ENCODE measurements around the gene GPRC5A.

Gene GPRC5A

DNA sequence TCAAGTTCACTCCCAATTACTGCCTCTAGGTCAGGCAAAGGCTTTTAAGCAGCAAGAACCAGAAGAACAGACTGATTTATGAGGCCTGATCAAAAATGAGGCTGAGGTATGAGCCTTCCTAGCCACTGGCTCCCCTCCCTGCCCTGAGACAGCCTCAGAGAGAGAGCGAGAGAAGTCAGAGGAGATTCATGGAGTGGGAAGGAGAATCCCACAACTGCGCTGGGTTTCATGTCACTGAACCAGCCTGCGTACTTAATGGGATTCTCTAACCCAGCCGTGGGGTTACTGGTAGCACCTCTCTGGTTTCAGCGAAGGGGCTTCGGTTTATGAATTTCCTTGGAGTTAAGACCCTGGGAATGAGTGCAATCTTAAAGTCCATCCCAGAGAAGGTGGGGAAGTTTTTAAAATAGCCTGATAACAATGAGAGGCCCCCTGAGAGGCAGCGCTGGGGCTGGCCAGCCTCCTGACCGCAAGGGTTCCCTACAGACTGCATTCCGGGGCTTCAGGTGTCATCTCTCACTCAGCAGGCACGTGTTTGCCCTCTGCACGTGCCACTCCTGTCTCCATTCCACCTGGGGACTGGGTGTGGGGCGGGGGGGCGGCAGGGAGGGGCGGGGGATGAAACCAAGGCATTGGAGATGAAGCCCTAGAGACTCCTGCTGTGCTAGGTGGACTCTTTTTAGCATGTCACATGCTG lies 6.1 kb upstream of the GPRC5A start:
- DNase-seq (ENCODE audit: low spot score): no peak

DNA sequence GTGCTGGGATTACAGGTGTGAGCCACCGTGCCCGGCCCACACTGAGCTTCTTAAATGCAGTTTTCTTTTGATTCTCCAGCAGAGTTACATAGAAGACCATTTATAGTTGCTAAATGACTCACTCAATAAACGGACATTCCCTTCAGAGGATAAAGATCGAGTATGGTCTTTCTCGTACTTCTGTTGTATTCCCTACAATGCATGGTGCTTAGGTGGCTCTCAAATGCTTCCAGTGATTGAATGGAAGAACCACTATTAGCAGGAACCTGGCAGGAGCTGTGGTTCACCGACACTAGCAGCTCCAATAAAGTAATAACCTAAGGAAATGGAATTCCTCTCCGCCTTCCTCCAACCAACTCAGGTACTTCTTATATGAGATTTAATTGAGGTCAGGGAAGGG lies 3.9 kb upstream of the GPRC5A start:
- no peak for DNase-seq (ENCODE audit: low spot score)

DNA sequence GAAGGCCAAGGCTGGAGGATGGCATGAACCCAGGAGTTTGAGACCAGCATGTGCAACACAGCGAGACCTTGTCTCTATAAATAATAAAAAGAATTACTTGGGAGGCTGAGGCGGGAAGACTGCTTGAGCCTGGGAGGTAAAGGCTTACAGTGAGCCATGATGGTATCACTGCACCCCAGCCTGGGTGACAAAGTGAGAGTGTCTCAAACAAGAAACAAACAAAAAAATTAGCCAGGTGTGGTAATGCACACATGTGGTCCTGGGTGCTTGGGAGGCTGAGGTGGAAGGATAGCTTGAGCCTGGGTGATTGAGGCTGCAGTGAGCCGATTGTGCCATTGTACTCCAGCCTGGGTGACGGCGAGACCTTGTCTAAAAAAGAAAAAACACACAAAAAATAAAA lies 1.7 kb upstream of the GPRC5A start:
- no peak for DNase-seq (ENCODE audit: low spot score)

DNA sequence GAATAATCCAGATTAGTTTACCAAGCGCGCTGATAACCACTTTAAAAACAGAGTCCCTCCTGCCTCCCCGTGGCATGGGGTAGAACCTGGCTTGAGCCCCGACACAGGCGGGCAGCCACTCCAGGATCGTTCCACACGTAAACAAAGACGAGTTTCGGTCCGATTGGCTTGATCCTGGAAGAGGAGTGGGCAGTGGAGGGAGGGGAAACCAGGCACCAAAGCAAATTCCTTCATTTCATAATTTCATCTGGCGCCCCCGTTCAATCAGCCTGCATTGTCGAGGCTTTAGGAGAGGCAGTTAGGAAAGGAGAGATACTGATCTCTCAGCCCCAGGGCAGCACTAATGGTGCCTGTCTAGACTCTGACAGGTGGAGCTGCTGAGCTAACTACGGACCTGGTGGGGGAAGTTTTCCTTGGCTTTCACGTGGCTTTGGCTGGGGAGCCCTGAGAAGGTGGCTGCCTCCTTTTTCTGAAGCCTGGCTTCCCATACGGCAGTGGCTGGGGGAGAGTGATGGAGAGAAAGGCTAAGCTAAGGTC lies 751 bp upstream of the GPRC5A start:
- no peak for DNase-seq (ENCODE audit: low spot score)

DNA sequence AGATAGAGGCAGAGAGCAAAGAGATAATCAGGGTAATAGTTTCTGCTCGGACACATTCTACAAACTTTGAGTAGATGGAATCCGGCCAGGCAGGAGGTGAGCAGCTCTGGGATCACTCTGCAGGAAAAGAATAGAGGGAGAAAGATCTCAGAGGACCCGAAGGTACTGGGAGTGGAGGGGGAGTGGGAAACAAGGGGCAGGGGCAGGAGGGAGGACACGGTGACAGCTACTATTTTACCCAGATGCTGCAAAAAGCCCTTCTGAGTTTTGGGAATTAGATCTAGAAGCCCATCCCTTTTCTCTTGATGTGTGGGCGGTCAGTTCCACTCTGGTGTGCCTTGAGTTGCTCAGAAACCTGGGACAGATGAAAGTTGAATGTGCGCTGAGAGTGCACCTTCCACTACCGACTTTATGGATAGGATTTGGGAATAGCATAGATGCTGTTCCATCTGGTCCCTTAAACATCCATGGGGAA lies 556 bp downstream of the GPRC5A start:
- DNase-seq (ENCODE audit: low spot score): no peak

DNA sequence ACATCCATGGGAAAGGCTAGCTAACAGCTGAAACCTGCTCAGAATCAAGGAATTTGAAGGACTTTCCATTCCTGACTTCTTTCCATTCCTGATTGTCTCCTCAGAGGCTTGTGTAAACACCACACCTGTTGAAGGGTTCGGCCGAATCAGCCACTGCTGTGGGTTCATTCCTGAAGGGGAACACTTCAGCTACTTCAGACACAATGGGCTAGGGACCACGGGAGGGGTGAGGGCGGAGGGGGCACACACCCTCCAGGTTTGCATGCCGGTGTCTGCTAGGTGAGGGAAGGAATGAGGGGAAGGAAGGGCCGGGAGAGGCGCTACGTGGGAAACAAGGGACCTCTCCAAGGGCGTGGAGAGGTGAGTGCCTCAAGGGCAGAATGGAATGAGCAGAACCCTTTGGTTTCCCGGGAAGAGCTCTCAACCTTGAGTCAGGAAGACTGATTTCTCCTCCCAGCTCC lies 1.3 kb downstream of the GPRC5A start:
- no peak for DNase-seq (ENCODE audit: low spot score)

DNA sequence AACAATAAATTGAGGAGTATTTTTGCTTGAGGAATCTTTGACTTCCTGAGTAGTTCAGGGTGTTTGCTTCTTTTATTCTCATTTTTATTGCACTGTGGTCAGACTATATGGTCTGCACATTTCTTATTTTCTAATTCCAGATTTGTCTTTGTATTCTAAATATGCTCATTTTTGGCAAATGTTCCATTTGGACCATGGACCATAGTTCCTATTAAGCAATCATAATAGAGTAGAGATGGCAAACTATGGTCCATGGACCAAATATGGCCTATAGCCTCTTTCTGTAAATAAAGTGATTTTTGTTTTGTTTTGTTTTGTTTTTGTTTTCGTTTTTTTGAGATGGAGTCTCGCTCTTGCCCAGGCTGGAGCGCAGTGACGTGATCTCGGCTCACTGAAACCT lies 2.1 kb downstream of the GPRC5A start:
- DNase-seq (ENCODE audit: low spot score): no peak

DNA sequence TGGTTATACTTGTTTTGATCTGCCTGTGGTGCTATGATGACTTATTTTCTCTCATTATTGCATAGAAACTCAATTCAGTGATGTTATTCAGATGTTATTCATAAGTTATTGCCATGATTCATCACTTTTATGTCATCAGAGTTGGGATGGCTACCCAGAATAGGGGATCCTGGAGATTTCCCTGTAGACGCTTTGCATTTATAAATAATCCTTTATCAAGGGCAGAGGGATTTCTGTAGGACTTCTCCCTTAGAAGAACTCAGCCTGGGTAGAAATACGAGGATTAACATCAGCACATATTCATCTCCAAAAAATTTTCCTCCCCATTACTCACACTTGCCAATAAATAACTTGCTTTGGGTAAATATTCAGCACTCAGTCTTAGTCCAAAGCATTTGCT lies 4.9 kb downstream of the GPRC5A start:
- peak; percentile 55 for DNase-seq (ENCODE audit: low spot score)

DNA sequence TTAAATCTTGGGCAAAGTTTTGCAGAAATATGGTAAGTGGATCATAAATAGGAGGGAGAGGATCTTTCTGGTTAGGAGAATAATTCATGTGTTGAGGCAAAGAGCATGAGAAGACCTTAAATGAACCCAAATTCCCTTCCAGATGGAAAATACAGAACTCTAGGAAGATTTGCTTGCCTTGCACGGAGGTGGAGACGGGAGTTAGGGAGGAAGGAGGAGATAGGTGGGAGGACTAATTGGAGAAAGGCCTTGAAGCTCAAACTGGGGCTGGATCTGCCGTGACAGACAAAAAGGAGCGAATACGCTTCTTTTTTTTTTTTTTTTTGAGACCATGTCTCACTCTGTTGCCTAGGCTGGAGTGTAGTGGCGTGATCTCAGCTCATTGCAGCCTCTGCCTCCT lies 5.9 kb downstream of the GPRC5A start:
- DNase-seq (ENCODE audit: low spot score): no peak

DNA sequence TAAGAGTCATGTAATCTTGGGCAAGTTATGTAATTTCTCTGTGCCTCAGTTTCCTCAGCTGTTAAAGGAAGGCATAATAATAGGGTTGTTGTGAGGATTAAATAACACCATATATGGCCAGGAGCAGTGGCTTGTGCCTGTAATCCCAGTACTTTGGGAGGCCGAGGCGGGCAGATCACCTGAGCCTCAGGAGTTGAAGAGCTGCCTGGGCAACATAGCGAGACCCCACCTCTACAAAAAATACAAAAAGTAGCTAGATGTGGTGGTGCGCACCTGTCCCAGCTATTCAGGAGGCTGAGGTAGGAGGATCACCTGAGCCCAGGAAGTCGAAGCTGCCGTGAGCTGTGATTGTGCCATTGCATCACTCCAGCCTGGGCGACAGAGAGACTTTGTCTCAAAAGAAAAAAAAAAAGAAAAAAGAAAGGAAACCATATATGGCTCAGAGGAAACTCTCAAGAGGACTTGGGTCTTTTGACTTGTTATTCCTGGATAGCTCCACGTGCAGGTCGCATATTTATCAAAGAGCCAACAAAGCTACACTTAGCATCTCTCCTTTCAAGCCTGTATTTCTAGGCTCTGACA lies 6.9 kb downstream of the GPRC5A start:
- DNase-seq (ENCODE audit: low spot score): no peak

DNA sequence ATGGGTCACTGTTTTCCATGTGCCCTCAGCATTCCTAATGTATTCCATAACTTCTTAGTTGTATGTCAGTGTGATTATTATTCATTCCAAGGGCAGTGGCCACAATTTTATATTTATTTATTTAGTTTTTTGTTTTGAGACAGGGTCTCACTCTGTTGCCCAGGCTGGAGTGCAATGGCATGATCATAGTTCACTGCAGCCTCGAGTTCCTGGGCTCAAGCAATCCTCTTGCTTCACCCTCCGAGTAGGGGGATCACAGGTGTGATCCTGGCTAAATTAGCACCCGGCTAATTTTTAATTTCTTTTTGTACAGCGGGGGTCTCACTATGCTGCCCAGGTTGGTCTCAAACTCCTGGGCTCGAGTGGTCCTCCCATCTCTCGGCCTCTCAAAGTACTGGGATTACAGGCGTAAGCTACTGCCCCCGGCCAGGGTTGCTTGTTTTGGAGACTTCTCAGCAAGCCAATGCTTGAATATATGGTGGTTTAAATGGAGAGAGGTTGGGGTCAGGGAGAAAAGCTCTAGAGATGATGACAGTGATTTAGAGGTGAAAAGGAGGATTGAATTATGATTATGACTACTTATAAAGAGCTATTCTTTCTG lies 7.6 kb downstream of the GPRC5A start:
- DNase-seq (ENCODE audit: low spot score): no peak

DNA sequence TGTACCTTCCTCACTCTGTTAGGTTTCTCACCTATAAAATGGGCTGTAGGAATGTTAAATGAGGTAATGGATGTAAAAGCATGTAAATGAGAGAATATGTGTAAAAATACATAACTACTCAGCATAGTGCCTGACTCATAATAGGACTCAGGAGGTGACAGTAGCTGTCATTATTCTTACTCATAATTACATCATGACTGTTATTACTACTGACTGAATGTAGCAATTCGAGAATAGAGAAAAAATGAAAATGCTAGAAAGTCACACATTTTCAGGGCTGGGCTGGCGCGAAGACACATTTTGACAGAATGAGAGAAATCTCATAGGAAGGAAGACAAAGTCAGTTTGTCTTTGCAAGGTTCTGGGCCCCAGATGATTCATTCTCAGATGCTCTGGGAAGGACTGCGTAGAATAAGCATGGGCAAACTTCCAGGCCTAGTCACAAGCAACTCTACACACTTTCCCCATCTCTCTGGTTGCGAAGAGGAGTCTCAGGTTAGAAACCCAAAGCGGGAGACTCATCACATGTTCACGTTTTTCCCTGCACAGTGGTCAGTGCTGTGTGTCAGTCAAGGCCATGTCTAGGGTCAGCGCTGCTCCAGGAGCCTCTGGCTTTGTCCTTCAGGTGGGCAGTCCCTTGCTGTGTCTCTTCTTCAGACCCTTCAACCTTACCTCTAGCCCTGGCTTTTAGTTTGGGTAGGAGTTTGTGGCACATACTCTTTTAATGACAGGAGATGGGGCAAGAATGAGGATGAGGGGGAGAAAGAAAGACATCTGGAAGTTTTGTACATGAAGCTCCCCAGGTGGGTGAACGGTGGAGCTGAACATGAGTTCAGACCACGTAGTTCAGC lies 8.4 kb downstream of the GPRC5A start:
- DNase-seq (ENCODE audit: low spot score): peak; percentile 65

DNA sequence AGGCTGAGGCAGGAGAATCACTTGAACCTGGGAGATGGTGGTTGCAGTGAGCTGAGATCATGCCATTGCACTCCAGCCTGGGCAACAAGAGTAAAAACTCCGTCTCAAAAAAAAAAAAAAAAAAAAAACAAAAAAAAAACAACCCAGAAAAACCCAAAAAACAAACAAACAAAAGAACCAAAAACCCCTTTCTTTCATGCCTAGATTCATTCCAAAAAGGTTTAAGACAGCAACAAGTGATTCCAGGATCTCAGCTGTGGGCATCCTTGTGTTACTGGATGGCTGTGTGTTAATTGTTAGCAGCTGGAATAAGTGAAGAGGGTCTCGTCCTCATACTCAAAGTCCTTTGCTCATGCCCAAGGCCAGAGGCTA lies 9.4 kb downstream of the GPRC5A start:
- no peak for DNase-seq (ENCODE audit: low spot score)

DNA sequence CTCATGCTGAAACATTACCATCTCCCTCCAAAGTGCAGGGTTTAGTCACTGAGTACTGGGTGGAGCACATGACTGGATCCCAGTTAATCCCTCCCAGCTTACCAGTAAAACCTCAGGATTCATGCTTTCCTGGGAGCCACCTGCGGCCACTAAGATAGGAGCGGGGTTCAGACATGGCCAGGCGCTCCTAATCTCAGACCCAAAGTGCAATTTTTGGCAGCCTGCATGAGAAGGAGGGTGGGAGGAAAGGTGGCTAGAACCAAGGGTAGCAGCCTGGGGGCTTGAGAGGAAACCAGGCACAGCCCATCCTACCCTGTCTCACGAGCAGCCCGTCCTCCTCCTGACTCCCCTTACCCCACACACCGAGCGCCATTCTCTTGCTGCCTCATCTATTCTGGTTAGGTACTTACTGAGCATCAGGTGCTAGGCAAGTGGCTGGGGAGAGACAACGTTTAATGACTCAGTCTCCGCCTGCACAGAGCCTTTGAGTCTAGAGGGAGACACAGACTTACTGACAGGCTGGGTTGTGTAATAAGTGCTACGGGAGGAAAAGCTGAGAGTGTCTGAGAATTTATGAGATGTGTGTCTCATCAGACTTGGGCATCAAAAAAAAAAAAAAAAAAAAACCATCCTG lies 9.9 kb downstream of the GPRC5A start:
- DNase-seq (ENCODE audit: low spot score): peak; percentile 55

DNA sequence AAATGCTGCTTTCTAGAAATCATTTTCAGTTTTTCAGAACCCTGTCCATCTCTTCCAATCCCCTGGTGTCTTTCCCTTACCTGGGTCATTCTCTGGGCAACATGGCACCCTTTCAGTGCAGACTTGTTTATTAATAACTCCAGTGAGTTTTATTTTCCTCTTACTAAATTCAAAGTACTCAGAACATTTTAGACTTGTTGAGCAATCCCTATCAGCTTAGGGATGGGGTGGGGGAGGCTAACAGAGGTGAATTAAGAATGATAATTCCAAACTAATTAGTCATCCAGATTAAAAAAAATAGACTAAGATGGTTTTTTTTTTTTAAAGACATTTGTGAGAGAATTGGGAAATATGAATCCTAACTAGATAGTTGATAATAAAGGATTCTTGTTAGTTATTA lies 10.7 kb downstream of the GPRC5A start:
- DNase-seq (ENCODE audit: low spot score): no peak

DNA sequence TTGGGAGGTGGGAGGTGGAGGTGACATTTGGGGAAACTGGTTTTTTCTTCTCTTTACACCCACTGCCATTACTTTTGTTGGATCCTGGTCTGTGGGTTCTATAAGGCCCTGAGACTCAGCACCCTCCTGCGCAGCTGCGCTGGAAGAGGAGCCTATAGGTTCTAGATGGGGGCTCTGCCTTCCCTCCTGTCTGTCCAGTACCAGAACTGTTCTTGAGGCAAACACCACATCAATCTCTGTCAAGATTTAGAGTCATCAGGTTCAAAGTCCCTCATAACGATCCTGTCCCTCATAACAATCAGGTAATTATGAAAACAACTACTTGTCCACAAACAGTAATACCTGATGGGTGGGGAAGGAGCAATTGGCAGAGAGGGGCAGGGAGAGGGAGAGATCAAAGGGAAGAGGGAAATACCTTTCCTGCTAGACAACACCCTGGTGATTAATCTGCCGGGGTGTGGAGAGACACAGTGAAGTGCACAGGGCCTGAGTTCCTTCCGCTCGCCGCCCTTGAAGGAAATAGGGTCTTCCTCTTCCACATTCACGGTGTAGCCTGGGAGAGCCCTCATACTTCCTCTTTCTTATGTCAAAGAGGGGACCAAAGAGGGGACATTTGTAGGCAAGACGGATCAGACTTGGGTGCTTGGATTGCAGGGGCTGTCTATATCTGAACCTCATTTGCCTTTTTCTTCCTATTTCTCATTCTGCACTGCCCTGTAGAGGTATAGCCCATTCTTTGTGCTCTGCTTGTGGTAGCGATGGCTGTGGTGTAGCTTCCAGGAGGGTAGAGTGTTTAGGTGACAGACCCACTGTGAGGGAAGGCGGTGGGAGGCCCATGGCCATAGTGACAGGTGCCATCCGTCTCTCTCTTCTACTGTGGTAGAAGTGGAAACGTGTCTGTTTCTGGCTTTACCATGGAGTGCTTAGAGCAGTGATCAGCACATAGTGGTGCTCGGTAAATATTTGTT lies 12.6 kb downstream of the GPRC5A start:
- no peak for DNase-seq (ENCODE audit: low spot score)

DNA sequence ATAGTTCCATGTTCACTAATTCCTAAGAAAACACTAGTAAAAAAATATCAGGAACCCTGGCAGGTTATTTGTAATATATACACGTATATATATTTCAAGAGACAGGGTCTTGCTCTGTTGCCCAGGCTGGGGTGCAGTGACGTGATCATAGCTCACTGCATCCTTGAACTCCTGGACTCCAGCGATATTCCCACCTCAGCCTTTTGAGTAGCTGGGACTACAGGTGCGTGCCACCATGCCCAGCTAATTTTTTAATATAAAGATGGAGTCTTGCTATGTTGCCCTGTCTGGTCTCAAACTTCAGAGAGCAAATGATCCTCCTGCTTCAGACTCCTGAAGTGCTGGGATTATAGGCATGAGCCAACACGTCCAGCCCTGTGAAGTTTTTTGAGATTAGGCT lies 16.2 kb downstream of the GPRC5A start:
- no peak for DNase-seq (ENCODE audit: low spot score)

DNA sequence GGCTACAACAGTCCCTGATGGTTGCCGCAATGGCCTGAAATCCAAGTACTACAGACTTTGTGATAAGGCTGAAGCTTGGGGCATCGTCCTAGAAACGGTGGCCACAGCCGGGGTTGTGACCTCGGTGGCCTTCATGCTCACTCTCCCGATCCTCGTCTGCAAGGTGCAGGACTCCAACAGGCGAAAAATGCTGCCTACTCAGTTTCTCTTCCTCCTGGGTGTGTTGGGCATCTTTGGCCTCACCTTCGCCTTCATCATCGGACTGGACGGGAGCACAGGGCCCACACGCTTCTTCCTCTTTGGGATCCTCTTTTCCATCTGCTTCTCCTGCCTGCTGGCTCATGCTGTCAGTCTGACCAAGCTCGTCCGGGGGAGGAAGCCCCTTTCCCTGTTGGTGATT lies 16.9 kb downstream of the GPRC5A start:
- no peak for DNase-seq (ENCODE audit: low spot score)

DNA sequence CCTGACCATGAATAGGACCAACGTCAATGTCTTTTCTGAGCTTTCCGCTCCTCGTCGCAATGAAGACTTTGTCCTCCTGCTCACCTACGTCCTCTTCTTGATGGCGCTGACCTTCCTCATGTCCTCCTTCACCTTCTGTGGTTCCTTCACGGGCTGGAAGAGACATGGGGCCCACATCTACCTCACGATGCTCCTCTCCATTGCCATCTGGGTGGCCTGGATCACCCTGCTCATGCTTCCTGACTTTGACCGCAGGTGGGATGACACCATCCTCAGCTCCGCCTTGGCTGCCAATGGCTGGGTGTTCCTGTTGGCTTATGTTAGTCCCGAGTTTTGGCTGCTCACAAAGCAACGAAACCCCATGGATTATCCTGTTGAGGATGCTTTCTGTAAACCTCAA lies 17.3 kb downstream of the GPRC5A start:
- no peak for DNase-seq (ENCODE audit: low spot score)

DNA sequence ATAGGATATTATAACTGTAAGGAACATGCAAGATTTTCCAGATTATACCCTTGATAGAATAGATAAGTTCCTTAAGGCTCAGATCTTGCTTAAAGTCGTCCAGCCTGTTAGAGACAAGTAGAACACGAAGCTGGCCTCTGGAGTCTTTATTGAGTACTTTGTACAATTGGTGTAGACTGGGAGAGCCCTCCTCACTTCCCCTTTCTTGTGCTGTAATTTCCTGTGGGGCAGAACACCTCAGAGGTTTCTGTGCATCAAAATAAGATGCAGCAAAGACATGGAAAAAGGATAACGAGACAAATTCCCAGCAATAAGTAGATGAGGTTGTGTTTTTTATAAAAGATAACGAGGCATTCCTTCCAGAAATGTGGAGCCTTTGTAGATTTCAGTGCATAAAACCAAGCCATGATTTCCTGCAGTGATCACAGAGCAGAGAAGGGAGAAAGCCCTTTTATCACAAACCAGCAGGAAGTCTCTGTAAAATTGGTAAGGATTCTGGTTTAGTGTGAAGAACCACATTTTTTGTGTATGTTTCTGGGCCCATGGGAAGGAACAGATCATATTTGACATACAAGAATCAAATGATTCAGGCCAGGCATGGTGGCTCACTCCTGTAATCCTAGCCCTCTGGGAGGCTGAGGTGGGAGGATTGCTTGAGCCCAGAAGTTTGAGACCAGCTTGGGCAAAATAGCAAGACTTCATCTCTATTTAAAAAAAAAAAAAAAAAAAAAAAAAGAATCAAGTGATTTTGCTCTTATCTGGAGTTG lies 18.0 kb downstream of the GPRC5A start:
- no peak for DNase-seq (ENCODE audit: low spot score)
